HL-60 (cell line): ENCODE measurements around the gene SETBP1.

ENCODE experiments used
- DNase-seq, 2 experiments: peaks; one replicate each; pipeline ENCODE4 v3.0.0-alpha.2; 2010 to 2020; ENCODE audit warnings: low read depth in 1 of 2, low spot score in 1 of 2
- H3K27ac ChIP-seq: fragments of 250-450 bp; sonication (Bioruptor Pico); replicated peaks from 2 replicates; pipeline ENCODE4 v1.5.1; 2020; ENCODE audit warnings: mild to moderate bottlenecking, moderate library complexity
- H3K27me3 ChIP-seq: fragments of 250-450 bp; sonication (Bioruptor Pico); 2 replicates; pipeline ENCODE4 v1.5.1; 2021; ENCODE audit warnings: mild to moderate bottlenecking, moderate library complexity; ENCODE audit not compliant: insufficient read depth, poor library complexity, severe bottlenecking
- H3K4me3 ChIP-seq: replicated peaks from 2 replicates; pipeline ENCODE4 v1.5.1; 2011; ENCODE audit warnings: mild to moderate bottlenecking, control low read depth, low read length; ENCODE audit not compliant: insufficient read depth
- CTCF ChIP-seq: IDR thresholded peaks from one replicate; pipeline ENCODE4 v1.5.1; 2011; ENCODE audit warnings: low read length, control low read depth, inconsistent platforms; ENCODE audit not compliant: insufficient read depth
- GABPA ChIP-seq: IDR thresholded peaks from 2 replicates; pipeline ENCODE4 v1.6.1; 2012; ENCODE audit warnings: low read depth
- POLR2AphosphoS5 ChIP-seq: IDR thresholded peaks from 2 replicates; pipeline ENCODE4 v1.6.1; 2012; ENCODE audit warnings: low read depth
- REST ChIP-seq: IDR thresholded peaks from 2 replicates; pipeline ENCODE4 v1.6.1; 2012; ENCODE audit warnings: low read depth; ENCODE audit not compliant: insufficient replicate concordance
- SPI1 ChIP-seq: IDR thresholded peaks from 2 replicates; pipeline ENCODE4 v1.6.1; 2012; ENCODE audit warnings: low read depth, mild to moderate bottlenecking, borderline replicate concordance

Gene SETBP1

GRCh38 chr18:45019469-45019868 is 338.8 kb downstream of the SETBP1 start:
- H3K4me3 ChIP-seq = no peak overlapping the region
- TF ChIP-seq SPI1 = no peak
- no peak for TF ChIP-seq REST
- no peak for TF ChIP-seq POLR2AphosphoS5
- TF ChIP-seq GABPA = no peak
- no peak for TF ChIP-seq CTCF
- peaks cover 9% of the 10 kb centered on the region for H3K27me3 ChIP-seq
- H3K27ac ChIP-seq = no peak overlapping the region
- no peak for DNase-seq

GRCh38 chr18:45023519-45023918 is 342.8 kb downstream of the SETBP1 start:
- DNase-seq = no peak
- no peak for TF ChIP-seq POLR2AphosphoS5
- H3K27ac ChIP-seq = no peak overlapping the region
- peaks cover 9% of the 10 kb centered on the region for H3K27me3 ChIP-seq
- no peak overlapping the region for H3K4me3 ChIP-seq

GRCh38 chr18:45024357-45025088 is 343.8 kb downstream of the SETBP1 start:
- DNase-seq = no peak
- Histone ChIP-seq H3K27ac (no peak overlapping the region), H3K27me3 (peaks cover 9% of the 10 kb centered on the region), H3K4me3 (no peak overlapping the region)
- TF ChIP-seq CTCF (no peak), REST (no peak), POLR2AphosphoS5 (no peak), SPI1 (no peak), GABPA (no peak)

GRCh38 chr18:45025089-45025450 is 344.4 kb downstream of the SETBP1 start:
- Histone ChIP-seq H3K27me3 (peaks cover 9% of the 10 kb centered on the region), H3K4me3 (no peak overlapping the region), H3K27ac (no peak overlapping the region)
- no peak for DNase-seq
- TF ChIP-seq GABPA = no peak
- no peak for TF ChIP-seq CTCF
- TF ChIP-seq SPI1 = no peak
- TF ChIP-seq POLR2AphosphoS5 = no peak
- TF ChIP-seq REST = no peak
